K562 (cell line): ENCODE data around the gene BEST2.

Experiments used
- CBX2 ChIP-seq: fragments of 200-600 bp; sonication (generic); IDR thresholded peaks from one replicate; pipeline ENCODE4 v1.6.1; 2012; ENCODE audit warnings: mild to moderate bottlenecking, low read length, inconsistent platforms; ENCODE audit not compliant: insufficient read depth, poor library complexity, severe bottlenecking
- MEF2D ChIP-seq: conservative IDR thresholded peaks from 2 replicates; pipeline ENCODE4 v1.6.1; 2016; ENCODE audit warnings: low read depth, missing genetic modification characterization, missing compliant biosample characterization
- MYC ChIP-seq, 2 experiments: fragments of 250-450 bp in 1 of 2; sonication (Bioruptor Pico) in 1 of 2; IDR thresholded peaks; 2 replicates each; pipeline versions ENCODE4 v1.5.1 to v1.6.1; 2012 to 2021; ENCODE audit warnings: low read depth in 2 of 2, borderline replicate concordance in 1 of 2, improper control_type of control experiment in 1 of 2, low read length in 1 of 2, mild to moderate bottlenecking in 1 of 2, moderate library complexity in 1 of 2
- NCOA2 ChIP-seq, 2 experiments: fragments of 450-650 bp; IDR thresholded peaks; 2 replicates each; pipeline ENCODE4 v1.6.1; 2018; ENCODE audit warnings: mild to moderate bottlenecking in 2 of 2, moderate library complexity in 1 of 2; ENCODE audit not compliant: partially characterized antibody in 2 of 2
- POLR2AphosphoS5 ChIP-seq: IDR thresholded peaks from 2 replicates; pipeline ENCODE4 v1.6.1; 2011; ENCODE audit warnings: mild to moderate bottlenecking, low read depth, low read length, moderate library complexity; ENCODE audit not compliant: control insufficient read depth, insufficient read depth
- RAD51 ChIP-seq: fragments of 450-650 bp; IDR thresholded peaks from 2 replicates; pipeline ENCODE4 v1.7.1; 2016; ENCODE audit warnings: low read depth, mild to moderate bottlenecking, borderline replicate concordance
- ZBTB7A ChIP-seq: IDR thresholded peaks from 2 replicates; pipeline ENCODE4 v1.6.1; 2011; ENCODE audit warnings: low read depth, mild to moderate bottlenecking, low read length, moderate library complexity, borderline replicate concordance; ENCODE audit not compliant: control insufficient read depth
- ZNF124 ChIP-seq: sonication (generic); formaldehyde crosslinking; IDR thresholded peaks from 2 replicates; pipeline ENCODE4 v1.8.1; 2022; ENCODE audit warnings: missing genetic modification reagents
- TF ChIP-seq, protein P1 (sequence below), 2 experiments: fragments of 200-800 bp in 1 of 2; sonication (Bioruptor generic) in 1 of 2; sonication (generic) in 1 of 2; formaldehyde crosslinking in 1 of 2; IDR thresholded peaks in 1 of 2; conservative IDR thresholded peaks in 1 of 2; 2 replicates each; pipeline versions ENCODE4 v1.5.0 to v1.6.1; 2016 to 2020; ENCODE audit warnings: missing compliant biosample characterization in 1 of 2, missing genetic modification characterization in 1 of 2, missing genetic modification reagents in 1 of 2
- TF ChIP-seq, protein P2 (sequence below): fragments of 250-450 bp; sonication (Bioruptor Pico); IDR thresholded peaks from 2 replicates; pipeline ENCODE4 v1.8.0; 2021; ENCODE audit warnings: moderate library complexity, mild to moderate bottlenecking, inconsistent platforms

DNA sequence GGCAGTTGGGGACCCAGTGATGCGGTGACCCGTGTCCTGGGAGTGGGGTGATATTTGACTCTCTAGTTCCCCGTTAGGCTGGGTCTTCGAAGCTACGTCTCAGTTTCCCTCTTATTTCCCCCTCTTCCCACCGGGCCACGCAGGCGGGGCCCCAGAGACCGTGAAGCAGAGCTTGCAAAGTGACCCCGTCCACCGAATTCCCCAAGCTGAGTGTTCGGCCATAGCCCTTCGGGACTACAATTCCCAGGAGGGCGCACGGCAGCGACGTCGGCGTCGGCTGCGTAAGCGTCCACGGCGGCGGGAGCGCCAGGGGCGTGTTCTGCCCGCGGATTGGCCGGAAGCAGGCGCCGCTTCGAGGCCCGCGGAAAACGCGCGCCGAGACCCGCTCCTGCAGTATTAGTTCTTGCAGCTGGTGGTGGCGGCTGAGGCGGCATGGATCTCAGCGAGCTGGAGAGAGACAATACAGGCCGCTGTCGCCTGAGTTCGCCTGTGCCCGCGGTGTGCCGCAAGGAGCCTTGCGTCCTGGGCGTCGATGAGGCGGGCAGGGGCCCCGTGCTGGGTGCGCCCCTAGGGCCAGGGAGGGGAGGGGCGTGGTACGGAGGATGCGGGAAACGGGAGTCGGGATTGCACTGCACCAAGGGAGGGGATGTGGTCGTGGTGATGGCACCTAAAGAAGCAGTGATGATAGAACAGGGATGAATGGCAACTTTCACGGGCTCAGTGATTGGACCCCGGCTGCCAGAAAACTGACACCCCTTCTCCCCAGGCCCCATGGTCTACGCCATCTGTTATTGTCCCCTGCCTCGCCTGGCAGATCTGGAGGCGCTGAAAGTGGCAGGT lies 54.9 kb downstream of the BEST2 start, which contains the start of gene RNASEH2A:
- TF ChIP-seq NCOA2 (IDR thresholded peaks at IDR 0.05; ENCODE audit: partially characterized antibody in 2 of 2) (no peak), POLR2AphosphoS5 (peak; percentile 72; the same call in 1 of the 2 replicates), RAD51 (no peak), MYC (IDR thresholded peaks at IDR 0.05; ENCODE audit: low read depth, low read length) (peak; percentile 84), MYC (CRISPR knock-in tag; IDR thresholded peaks at IDR 0.05; ENCODE audit: borderline replicate concordance, low read depth) (no peak), MEF2D (no peak), CBX2 (no peak), ZNF124 (no peak), ZBTB7A (peak; percentile 66; the same call in 1 of the 2 replicates)
- TF ChIP-seq, protein P1, sequence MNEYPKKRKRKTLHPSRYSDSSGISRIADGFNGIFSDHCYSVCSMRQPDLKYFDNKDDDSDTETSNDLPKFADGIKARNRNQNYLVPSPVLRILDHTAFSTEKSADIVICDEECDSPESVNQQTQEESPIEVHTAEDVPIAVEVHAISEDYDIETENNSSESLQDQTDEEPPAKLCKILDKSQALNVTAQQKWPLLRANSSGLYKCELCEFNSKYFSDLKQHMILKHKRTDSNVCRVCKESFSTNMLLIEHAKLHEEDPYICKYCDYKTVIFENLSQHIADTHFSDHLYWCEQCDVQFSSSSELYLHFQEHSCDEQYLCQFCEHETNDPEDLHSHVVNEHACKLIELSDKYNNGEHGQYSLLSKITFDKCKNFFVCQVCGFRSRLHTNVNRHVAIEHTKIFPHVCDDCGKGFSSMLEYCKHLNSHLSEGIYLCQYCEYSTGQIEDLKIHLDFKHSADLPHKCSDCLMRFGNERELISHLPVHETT (CRISPR knock-in tag; conservative IDR thresholded peaks at IDR 0.05 in 1 of 2, IDR thresholded peaks at IDR 0.05 in 1 of 2), result peak in 1 of 2 experiments; percentile 31; a peak in 1 of 4 replicates
- TF ChIP-seq, protein P2, sequence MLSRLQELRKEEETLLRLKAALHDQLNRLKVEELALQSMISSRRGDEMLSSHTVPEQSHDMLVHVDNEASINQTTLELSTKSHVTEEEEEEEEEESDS (CRISPR knock-in tag), result no peak
